ENCODE data around the gene PIGB.

PIGB gene

GRCh38 chr15:55349282-55349681 is 30.3 kb downstream of the PIGB start:
- no peak overlapping the region for H3K4me3 ChIP-seq (ENCODE audit: low read depth, low read length)
- H3K79me2 ChIP-seq (ENCODE audit: control insufficient read depth, insufficient read depth, low read length, unreplicated experiment), result no peaks in the 10 kb centered on the region
- H3K4me1 ChIP-seq (ENCODE audit: control insufficient read depth, insufficient read depth, low read length, unreplicated experiment), result no peaks in the 10 kb centered on the region
- H2AFZ ChIP-seq (ENCODE audit: low read length, unreplicated experiment), result no peak overlapping the region
- H3K36me3 ChIP-seq (ENCODE audit: insufficient read depth, low read length), result 0 out of 2 replicates have a peak, but pooled peaks cover 4% of the 10 kb centered on the region
- H3K27me3 ChIP-seq (ENCODE audit: insufficient read depth, low read length), result no peaks in the 10 kb centered on the region
- no peak overlapping the region for H3K27ac ChIP-seq (ENCODE audit: low read depth, low read length)

DNA sequence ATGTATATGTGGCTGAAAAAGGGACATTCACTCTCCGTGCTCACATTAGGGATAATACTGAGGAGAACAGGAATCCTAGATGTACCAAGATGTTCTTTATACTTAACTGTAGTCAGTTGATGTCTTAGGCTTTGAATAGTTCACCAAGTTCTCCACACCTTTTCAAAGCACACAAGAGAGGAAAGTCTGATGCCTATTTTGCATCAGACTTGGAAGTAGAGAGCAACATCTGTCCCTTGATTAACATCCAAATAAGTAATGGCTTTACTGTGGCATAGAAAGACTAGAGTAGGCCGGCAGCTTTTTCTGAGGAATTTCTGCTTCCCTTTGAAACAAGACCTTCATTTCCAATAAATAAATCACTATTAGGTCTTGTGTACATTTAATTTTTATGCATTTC is 34.0 kb downstream of the PIGB start:
- Histone ChIP-seq H3K36me3 (ENCODE audit: insufficient read depth, low read length) (peaks cover 15% of the 10 kb centered on the region), H3K79me2 (ENCODE audit: control insufficient read depth, insufficient read depth, low read length, unreplicated experiment) (no peaks in the 10 kb centered on the region), H3K27ac (ENCODE audit: low read depth, low read length) (no peak overlapping the region), H3K4me1 (ENCODE audit: control insufficient read depth, insufficient read depth, low read length, unreplicated experiment) (peaks cover 9% of the 10 kb centered on the region), H3K4me3 (ENCODE audit: low read depth, low read length) (no peak overlapping the region), H2AFZ (ENCODE audit: low read length, unreplicated experiment) (no peak overlapping the region), H3K27me3 (ENCODE audit: insufficient read depth, low read length) (no peaks in the 10 kb centered on the region)

DNA sequence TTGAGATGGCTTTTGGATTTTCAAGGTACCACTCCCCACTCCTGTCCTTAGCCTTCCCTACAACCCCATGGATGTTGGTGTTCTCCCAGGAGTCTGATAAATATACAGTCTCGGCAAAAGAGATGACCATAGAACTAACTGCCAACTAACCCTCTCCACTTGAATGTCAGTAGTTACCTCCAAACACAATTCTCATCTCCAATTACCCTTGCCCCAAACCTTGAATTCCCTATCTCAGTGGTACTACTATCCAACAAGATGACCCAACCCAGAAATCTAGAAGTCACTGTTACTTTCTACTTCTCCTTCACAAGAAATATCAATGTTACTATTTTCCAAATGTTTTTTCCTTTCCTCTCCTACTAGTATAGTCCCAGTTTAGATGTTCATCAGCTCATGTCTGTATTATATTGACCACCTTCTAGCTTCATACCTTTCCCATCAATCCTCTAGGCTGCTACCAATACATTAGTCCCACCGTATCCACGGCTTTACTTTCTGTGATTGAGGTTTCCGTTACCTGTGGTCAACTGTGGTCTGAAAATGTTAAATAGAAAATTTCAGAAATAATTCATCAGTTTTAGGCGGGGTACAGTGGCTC is 38.1 kb downstream of the PIGB start:
- Histone ChIP-seq H3K4me1 (ENCODE audit: control insufficient read depth, insufficient read depth, low read length, unreplicated experiment) (peaks cover 13% of the 10 kb centered on the region), H3K79me2 (ENCODE audit: control insufficient read depth, insufficient read depth, low read length, unreplicated experiment) (no peaks in the 10 kb centered on the region), H3K27ac (ENCODE audit: low read depth, low read length) (no peak overlapping the region), H3K36me3 (ENCODE audit: insufficient read depth, low read length) (peaks cover 12% of the 10 kb centered on the region), H2AFZ (ENCODE audit: low read length, unreplicated experiment) (no peak overlapping the region), H3K27me3 (ENCODE audit: insufficient read depth, low read length) (no peaks in the 10 kb centered on the region), H3K4me3 (ENCODE audit: low read depth, low read length) (no peak overlapping the region)

DNA sequence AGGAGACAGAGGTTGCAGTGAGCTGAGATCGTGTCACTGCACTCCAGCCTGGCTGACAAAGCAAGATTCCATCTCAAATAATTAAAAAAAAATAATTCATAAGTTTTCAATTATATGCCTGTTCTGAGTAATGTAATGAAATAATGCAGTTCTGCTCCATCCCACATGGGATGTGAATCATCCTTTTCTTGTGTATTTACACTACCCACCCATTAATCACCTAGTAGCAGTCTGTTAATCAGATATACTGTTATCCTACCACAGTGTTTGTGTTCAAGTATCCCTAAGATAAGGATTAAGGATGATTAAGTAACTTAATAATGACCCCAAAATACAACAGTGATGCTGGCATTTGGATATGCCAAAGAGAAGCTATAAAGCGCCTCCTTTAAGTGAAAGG is 38.8 kb downstream of the PIGB start:
- H3K27ac ChIP-seq (ENCODE audit: low read depth, low read length), result no peak overlapping the region
- no peak overlapping the region for H2AFZ ChIP-seq (ENCODE audit: low read length, unreplicated experiment)
- H3K27me3 ChIP-seq (ENCODE audit: insufficient read depth, low read length), result no peaks in the 10 kb centered on the region
- peaks cover 12% of the 10 kb centered on the region for H3K36me3 ChIP-seq (ENCODE audit: insufficient read depth, low read length)
- H3K4me1 ChIP-seq (ENCODE audit: control insufficient read depth, insufficient read depth, low read length, unreplicated experiment), result peaks cover 13% of the 10 kb centered on the region
- no peaks in the 10 kb centered on the region for H3K79me2 ChIP-seq (ENCODE audit: control insufficient read depth, insufficient read depth, low read length, unreplicated experiment)
- no peak overlapping the region for H3K4me3 ChIP-seq (ENCODE audit: low read depth, low read length)

- Histone ChIP-seq H3K27me3 (ENCODE audit: insufficient read depth, low read length) (no peaks in the 10 kb centered on the region), H3K79me2 (ENCODE audit: control insufficient read depth, insufficient read depth, low read length, unreplicated experiment) (no peaks in the 10 kb centered on the region), H3K36me3 (ENCODE audit: insufficient read depth, low read length) (peaks cover 12% of the 10 kb centered on the region), H3K27ac (ENCODE audit: low read depth, low read length) (no peak overlapping the region), H3K4me1 (ENCODE audit: control insufficient read depth, insufficient read depth, low read length, unreplicated experiment) (peaks cover 13% of the 10 kb centered on the region), H3K4me3 (ENCODE audit: low read depth, low read length) (no peak overlapping the region), H2AFZ (ENCODE audit: low read length, unreplicated experiment) (no peak overlapping the region)
These were observed 39.4 kb downstream of the PIGB start for GRCh38 chr15:55358471-55358870.

DNA sequence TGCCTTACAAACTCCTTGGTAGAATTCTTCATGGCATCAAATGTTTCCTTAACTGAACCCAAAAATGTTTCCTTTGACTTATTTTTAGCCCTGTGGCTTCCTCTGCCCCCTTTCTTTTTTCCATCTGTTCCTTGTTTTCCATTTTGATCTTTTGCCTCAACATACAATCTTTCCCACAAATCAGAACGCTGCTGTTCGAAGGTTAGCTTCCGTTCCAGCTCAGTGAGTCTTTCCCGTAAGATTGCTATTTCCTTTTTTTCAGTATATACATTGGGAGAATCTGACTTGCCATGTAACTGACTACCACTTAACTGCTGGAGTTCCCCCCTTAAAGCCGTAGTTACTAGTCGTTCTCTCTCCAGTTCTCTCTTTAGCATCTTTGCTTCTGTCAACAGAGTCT is 41.2 kb downstream of the PIGB start:
- no peak overlapping the region for H2AFZ ChIP-seq (ENCODE audit: low read length, unreplicated experiment)

GRCh38 chr15:55361048-55361447 is 42.0 kb downstream of the PIGB start:
- peaks cover 2% of the 10 kb centered on the region; the same call in 1 of the 2 replicates for H3K36me3 ChIP-seq (ENCODE audit: insufficient read depth, low read length)
- no peaks in the 10 kb centered on the region for H3K79me2 ChIP-seq (ENCODE audit: control insufficient read depth, insufficient read depth, low read length, unreplicated experiment)
- H2AFZ ChIP-seq (ENCODE audit: low read length, unreplicated experiment), result no peak overlapping the region
- no peak overlapping the region for H3K27ac ChIP-seq (ENCODE audit: low read depth, low read length)
- H3K27me3 ChIP-seq (ENCODE audit: insufficient read depth, low read length), result no peaks in the 10 kb centered on the region
- no peak overlapping the region for H3K4me3 ChIP-seq (ENCODE audit: low read depth, low read length)
- peaks cover 13% of the 10 kb centered on the region for H3K4me1 ChIP-seq (ENCODE audit: control insufficient read depth, insufficient read depth, low read length, unreplicated experiment)

More for the DNA sequence above, 41.2 kb downstream of the PIGB start:
- Histone ChIP-seq H3K4me3 (ENCODE audit: low read depth, low read length) (no peak overlapping the region), H3K27me3 (ENCODE audit: insufficient read depth, low read length) (no peaks in the 10 kb centered on the region), H3K79me2 (ENCODE audit: control insufficient read depth, insufficient read depth, low read length, unreplicated experiment) (no peaks in the 10 kb centered on the region), H3K4me1 (ENCODE audit: control insufficient read depth, insufficient read depth, low read length, unreplicated experiment) (peaks cover 13% of the 10 kb centered on the region), H3K36me3 (ENCODE audit: insufficient read depth, low read length) (peaks cover 10% of the 10 kb centered on the region), H3K27ac (ENCODE audit: low read depth, low read length) (no peak overlapping the region)

DNA sequence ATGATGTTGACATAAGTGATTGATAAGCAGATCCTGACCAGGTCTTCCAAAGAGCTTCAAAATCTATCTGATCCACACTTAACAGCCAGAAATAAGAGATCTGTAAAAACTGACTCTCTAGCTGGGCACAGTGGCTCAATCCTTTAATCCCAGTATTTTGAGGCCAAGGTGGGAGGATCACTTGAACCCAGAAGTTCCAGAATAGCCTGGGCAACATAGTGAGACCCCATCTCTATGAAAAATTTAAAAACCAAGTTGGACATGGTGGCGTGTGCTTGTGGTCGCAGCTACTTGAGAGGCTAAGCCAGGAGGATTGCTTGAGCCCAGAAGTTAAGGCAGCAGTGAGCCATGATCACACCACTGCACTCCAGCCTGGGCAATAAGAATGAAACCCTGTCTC is 43.6 kb downstream of the PIGB start:
- Histone ChIP-seq H3K27me3 (ENCODE audit: insufficient read depth, low read length) (no peaks in the 10 kb centered on the region), H3K79me2 (ENCODE audit: control insufficient read depth, insufficient read depth, low read length, unreplicated experiment) (no peaks in the 10 kb centered on the region), H3K4me3 (ENCODE audit: low read depth, low read length) (no peak overlapping the region), H3K4me1 (ENCODE audit: control insufficient read depth, insufficient read depth, low read length, unreplicated experiment) (peaks cover 7% of the 10 kb centered on the region), H2AFZ (ENCODE audit: low read length, unreplicated experiment) (no peak overlapping the region), H3K27ac (ENCODE audit: low read depth, low read length) (no peak overlapping the region), H3K36me3 (ENCODE audit: insufficient read depth, low read length) (no peaks in the 10 kb centered on the region)

GRCh38 chr15:55366981-55367380 is 48.0 kb downstream of the PIGB start:
- Histone ChIP-seq H3K79me2 (ENCODE audit: control insufficient read depth, insufficient read depth, low read length, unreplicated experiment) (no peaks in the 10 kb centered on the region), H3K4me1 (ENCODE audit: control insufficient read depth, insufficient read depth, low read length, unreplicated experiment) (no peaks in the 10 kb centered on the region), H3K36me3 (ENCODE audit: insufficient read depth, low read length) (no peaks in the 10 kb centered on the region), H2AFZ (ENCODE audit: low read length, unreplicated experiment) (no peak overlapping the region), H3K4me3 (ENCODE audit: low read depth, low read length) (no peak overlapping the region), H3K27ac (ENCODE audit: low read depth, low read length) (no peak overlapping the region), H3K27me3 (ENCODE audit: insufficient read depth, low read length) (no peaks in the 10 kb centered on the region)

GRCh38 chr15:55372701-55373440 is 53.8 kb downstream of the PIGB start:
- Histone ChIP-seq H3K79me2 (ENCODE audit: control insufficient read depth, insufficient read depth, low read length, unreplicated experiment) (no peaks in the 10 kb centered on the region), H2AFZ (ENCODE audit: low read length, unreplicated experiment) (no peak overlapping the region), H3K27ac (ENCODE audit: low read depth, low read length) (no peak overlapping the region), H3K36me3 (ENCODE audit: insufficient read depth, low read length) (peaks cover 12% of the 10 kb centered on the region), H3K27me3 (ENCODE audit: insufficient read depth, low read length) (no peaks in the 10 kb centered on the region), H3K4me3 (ENCODE audit: low read depth, low read length) (no peak overlapping the region), H3K4me1 (ENCODE audit: control insufficient read depth, insufficient read depth, low read length, unreplicated experiment) (peaks cover 10% of the 10 kb centered on the region)

DNA sequence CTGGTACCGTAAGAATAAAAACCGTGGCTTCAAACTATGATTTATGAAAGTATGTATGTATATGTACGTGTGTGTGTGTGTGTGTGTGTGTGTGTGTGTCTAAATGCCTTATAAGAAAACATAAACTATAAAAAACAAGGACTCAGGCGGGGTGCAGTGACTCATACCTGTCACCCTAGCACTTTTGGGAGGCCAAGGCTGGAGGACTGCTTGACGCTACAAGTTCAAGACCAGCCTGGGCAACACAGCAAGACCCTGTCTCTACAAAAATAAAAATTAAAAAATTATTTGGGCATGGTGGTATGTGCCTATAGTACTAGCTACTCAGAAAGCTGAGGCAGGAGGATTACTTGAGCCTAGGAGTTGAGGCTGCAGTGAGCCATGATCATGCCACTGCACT is 60.1 kb downstream of the PIGB start:
- Histone ChIP-seq H3K4me3 (ENCODE audit: low read depth, low read length) (no peak overlapping the region), H3K79me2 (ENCODE audit: control insufficient read depth, insufficient read depth, low read length, unreplicated experiment) (no peaks in the 10 kb centered on the region), H3K36me3 (ENCODE audit: insufficient read depth, low read length) (peaks cover 16% of the 10 kb centered on the region), H3K4me1 (ENCODE audit: control insufficient read depth, insufficient read depth, low read length, unreplicated experiment) (no peaks in the 10 kb centered on the region), H2AFZ (ENCODE audit: low read length, unreplicated experiment) (no peak overlapping the region), H3K27ac (ENCODE audit: low read depth, low read length) (no peak overlapping the region), H3K27me3 (ENCODE audit: insufficient read depth, low read length) (no peaks in the 10 kb centered on the region)

Measured in ACC112 (cell line).